SK-N-SH (cell line): Measurements from ENCODE around the gene TBX19. TPM values are rescaled to one million over a fixed set of nuclear protein-coding genes. Genes with fewer than 3 reads are reported as not detected.

Experiments
- CTCF ChIA-PET: fragments of 300-600, 350-600 bp; formaldehyde crosslinking; extraction: SDS; loops from one replicate; lab custom pipeline; 2021; lab: Yijun Ruan, JAX
- POLR2A ChIA-PET: fragments of 350-600 bp; sonication (Branson Sonifier 250); formaldehyde crosslinking; extraction: SDS; loops from one replicate; lab custom pipeline; 2020; ENCODE audit warnings: antibody characterized with exemption, inconsistent platforms; lab: Yijun Ruan, JAX
- DNase-seq: peaks from one replicate; pipeline ENCODE4 v3.0.0; 2012
- H2AFZ ChIP-seq: fragments of 200-600 bp; sonication (generic); 2 replicates; pipeline ENCODE4 v1.8.1; 2016; ENCODE audit warnings: antibody characterized with exemption, mild to moderate bottlenecking, low read depth
- H3F3A ChIP-seq: fragments of 200-600 bp; sonication (generic); replicated peaks from 2 replicates; pipeline ENCODE3; 2016; ENCODE audit warnings: antibody characterized with exemption, mild to moderate bottlenecking; ENCODE audit not compliant: insufficient read depth
- H3K27ac ChIP-seq, 2 experiments: fragments of 200-500 bp in 1 of 2; fragments of 200-600 bp in 1 of 2; sonication (Bioruptor generic) in 1 of 2; sonication (generic), shearing (Covaris generic) in 1 of 2; 2 replicates each; pipeline versions ENCODE4 v1.5.1 to v1.6.1; 2014 to 2016; ENCODE audit warnings: low read depth in 2 of 2, inconsistent platforms in 1 of 2, low read length in 1 of 2, mild to moderate bottlenecking in 1 of 2, mixed read lengths in 1 of 2
- H3K27me3 ChIP-seq: fragments of 200-600 bp; sonication (generic), shearing (Covaris generic); 2 replicates; pipeline ENCODE4 v1.6.1; 2016; ENCODE audit warnings: mixed run types; ENCODE audit not compliant: insufficient read depth
- H3K36me3 ChIP-seq, 2 experiments: fragments of 200-500 bp in 1 of 2; fragments of 200-600 bp in 1 of 2; sonication (Bioruptor generic) in 1 of 2; sonication (generic) in 1 of 2; replicated peaks in 1 of 2; 2 replicates each; pipeline versions ENCODE3 to v1.5.1; 2014 to 2016; ENCODE audit warnings: low read length in 1 of 2, mild to moderate bottlenecking in 1 of 2; ENCODE audit not compliant: insufficient read depth in 2 of 2, control insufficient read depth in 1 of 2
- H3K4me1 ChIP-seq, 2 experiments: fragments of 200-500 bp in 1 of 2; fragments of 200-600 bp in 1 of 2; sonication (Bioruptor generic) in 1 of 2; sonication (generic), shearing (Covaris generic) in 1 of 2; 2 replicates each; pipeline versions ENCODE4 v1.5.1 to v1.6.1; 2014 to 2016; ENCODE audit warnings: low read depth in 1 of 2, low read length in 1 of 2, mixed run types in 1 of 2; ENCODE audit not compliant: insufficient read depth in 2 of 2, control insufficient read depth in 1 of 2
- H3K4me2 ChIP-seq: fragments of 200-600 bp; sonication (generic), shearing (Covaris generic); 2 replicates; pipeline ENCODE4 v1.6.1; 2017; ENCODE audit warnings: mixed run types
- H3K4me3 ChIP-seq, 2 experiments: fragments of 200-500 bp in 1 of 2; fragments of 200-600 bp in 1 of 2; sonication (Bioruptor generic) in 1 of 2; sonication (generic), shearing (Covaris generic) in 1 of 2; 2 replicates each; pipeline versions ENCODE4 v1.5.1 to v1.8.1; 2014 to 2016; ENCODE audit warnings: low read depth in 2 of 2, inconsistent platforms in 1 of 2, low read length in 1 of 2, mild to moderate bottlenecking in 1 of 2, mixed read lengths in 1 of 2, moderate library complexity in 1 of 2
- H3K79me2 ChIP-seq: fragments of 200-600 bp; sonication (generic); 2 replicates; pipeline ENCODE4 v1.8.1; 2017; ENCODE audit warnings: mild to moderate bottlenecking; ENCODE audit not compliant: insufficient read depth
- H3K9ac ChIP-seq: fragments of 200-600 bp; sonication (generic); 2 replicates; pipeline ENCODE4 v1.6.1; 2017; ENCODE audit warnings: mixed run types
- H3K9me2 ChIP-seq: fragments of 200-600 bp; sonication (generic); 2 replicates; pipeline ENCODE4 v1.6.1; 2017; ENCODE audit warnings: mixed run types
- H3K9me3 ChIP-seq: fragments of 200-600 bp; sonication (generic); 2 replicates; pipeline ENCODE4 v1.6.1; 2017; ENCODE audit warnings: mixed run types, mild to moderate bottlenecking, moderate library complexity
- H4K20me1 ChIP-seq: fragments of 200-600 bp; sonication (generic); 2 replicates; pipeline ENCODE4 v1.6.1; 2017; ENCODE audit warnings: mild to moderate bottlenecking, mixed run types; ENCODE audit not compliant: insufficient read depth
- EP300 ChIP-seq, 2 experiments: IDR thresholded peaks; 2 replicates each; pipeline versions ENCODE4 v1.4.0 to v1.6.1; 2012; ENCODE audit warnings: borderline replicate concordance in 1 of 2, low read depth in 1 of 2, low read length in 1 of 2
- EZH2phosphoT487 ChIP-seq: fragments of 200-600 bp; sonication (generic); IDR thresholded peaks from 2 replicates; pipeline ENCODE4 v1.6.1; 2017; ENCODE audit warnings: low read depth, mixed run types, mild to moderate bottlenecking, antibody characterized with exemption, moderate library complexity, borderline replicate concordance
- FOSL2 ChIP-seq: IDR thresholded peaks from 2 replicates; pipeline ENCODE4 v1.4.0; 2012; ENCODE audit warnings: low read depth, mild to moderate bottlenecking, moderate library complexity, borderline replicate concordance
- FOXM1 ChIP-seq: IDR thresholded peaks from 2 replicates; pipeline ENCODE4 v1.4.0; 2012; ENCODE audit warnings: low read depth, mild to moderate bottlenecking
- IRF3 ChIP-seq: fragments of 150-350 bp; IDR thresholded peaks from 2 replicates; pipeline ENCODE4 v1.6.1; 2016; ENCODE audit warnings: mild to moderate bottlenecking, low read depth, low read length
- MAX ChIP-seq: IDR thresholded peaks from 2 replicates; pipeline ENCODE4 v1.4.0; 2012; ENCODE audit warnings: low read depth
- NFIC ChIP-seq: IDR thresholded peaks from 2 replicates; pipeline ENCODE4 v1.4.0; 2012; ENCODE audit warnings: borderline replicate concordance
- NRF1 ChIP-seq: IDR thresholded peaks from 2 replicates; pipeline ENCODE4 v1.6.1; 2012; ENCODE audit warnings: low read depth, mild to moderate bottlenecking, low read length
- RAD21 ChIP-seq: IDR thresholded peaks from 2 replicates; pipeline ENCODE4 v1.6.1; 2012; ENCODE audit warnings: mild to moderate bottlenecking, low read length
- RCOR1 ChIP-seq: fragments of 150-350 bp; IDR thresholded peaks from 2 replicates; pipeline ENCODE4 v1.6.1; 2017; ENCODE audit warnings: antibody characterized with exemption, low read length
- RFX5 ChIP-seq: IDR thresholded peaks from 2 replicates; pipeline ENCODE4 v1.6.1; 2012; ENCODE audit warnings: mild to moderate bottlenecking, improper control_type of control experiment, low read length
- RXRA ChIP-seq: IDR thresholded peaks from 2 replicates; pipeline ENCODE4 v1.4.0; 2012; ENCODE audit warnings: low read depth, mild to moderate bottlenecking, borderline replicate concordance
- SIN3A ChIP-seq: IDR thresholded peaks from 2 replicates; pipeline ENCODE4 v1.6.1; 2012; ENCODE audit warnings: low read depth, mild to moderate bottlenecking, low read length, moderate library complexity, borderline replicate concordance
- TAF1 ChIP-seq: IDR thresholded peaks from 2 replicates; pipeline ENCODE4 v1.6.1; 2012; ENCODE audit warnings: low read depth, mild to moderate bottlenecking, low read length, moderate library complexity, borderline replicate concordance
- USF1 ChIP-seq: IDR thresholded peaks from 2 replicates; pipeline ENCODE4 v1.4.0; 2012; ENCODE audit warnings: low read depth, borderline replicate concordance
- USF2 ChIP-seq: fragments of 150-350 bp; IDR thresholded peaks from 2 replicates; pipeline ENCODE4 v1.6.1; 2017; ENCODE audit warnings: antibody characterized with exemption, low read length, low read depth, borderline replicate concordance
- ZBTB33 ChIP-seq: IDR thresholded peaks from 2 replicates; pipeline ENCODE4 v1.4.0; 2012; ENCODE audit warnings: low read depth, borderline replicate concordance
- whole genome bisulfite sequencing: methylation state at CpG from one replicate; pipeline ENCODE4 v1.1.6; 2017; ENCODE audit warnings: low lambda C conversion rate; 5-methylcytosine and 5-hydroxymethylcytosine counted together
- polyA plus RNA-seq, 3 experiments: library from polyadenylated mRNA; depleted of rRNA; stranded (reverse); fragments of >200 nt; gene quantifications; 2 replicates each; pipeline ENCODE4 v1.2.3, GENCODE V29; 2012
- TF ChIP-seq, protein P1 (sequence below): IDR thresholded peaks from 2 replicates; pipeline ENCODE4; 2012

TBX19 gene
- polyA plus RNA-seq, 1 of the 3 experiments (the other 2 are of a cell fraction): 2.7 TPM

- no peak for TF ChIP-seq IRF3
- no peak for TF ChIP-seq RAD21
- no peak for TF ChIP-seq EP300 (IDR thresholded peaks at IDR 0.05; ENCODE audit: borderline replicate concordance in 1 of 2, low read depth in 1 of 2, low read length in 1 of 2)
- TF ChIP-seq RXRA: no peak
These were observed 35.6 kb upstream of the TBX19 start (continued) for GRCh38 chr1:168245042-168245441.

DNA sequence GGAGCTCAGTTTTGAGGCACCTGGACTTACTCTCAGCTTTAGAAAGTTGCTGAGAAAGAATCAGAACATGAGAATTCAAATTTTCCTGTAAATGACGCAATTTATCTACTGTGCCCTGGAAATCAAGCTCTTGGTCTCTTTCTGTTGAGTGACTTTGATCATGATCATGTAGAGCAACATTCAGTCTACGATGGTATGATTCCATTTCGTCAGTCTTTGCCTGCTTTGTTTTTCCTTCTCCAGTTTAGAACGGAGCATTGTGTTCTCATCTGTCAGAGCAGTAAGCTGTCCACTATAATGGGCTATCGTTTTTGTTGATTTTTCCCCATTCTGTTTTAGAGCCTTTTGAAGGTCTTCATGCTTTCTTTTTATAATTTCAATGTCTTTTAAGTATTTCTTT is 34.2 kb upstream of the TBX19 start:
- peaks cover 6% of the 10 kb centered on the region for H3F3A ChIP-seq
- TF ChIP-seq MAX (no peak), NFIC (no peak), SIN3A (no peak), EZH2phosphoT487 (no peak)
- H3K4me3 ChIP-seq: no peak overlapping the region
- ChIA-PET CTCF (interaction anchor here (2.0 kb wide), 1 partner anchor 11 kb away, joined by 6 read pairs; no protein-coding TSS in a partner anchor), POLR2A (no interaction called here)
- H3K4me2 ChIP-seq: no peak overlapping the region
- no peak overlapping the region for H3K9ac ChIP-seq
- H3K36me3 ChIP-seq: peaks cover 34 to 69% of the 10 kb centered on the region in 2 experiments
- no peaks in the 10 kb centered on the region for H3K9me2 ChIP-seq
- no peaks in the 10 kb centered on the region for H4K20me1 ChIP-seq
- WGBS: 95% methylated on average over 5 of the region's 5 CpGs
- peaks cover 0 to 19% of the 10 kb centered on the region in 2 experiments; a peak in 1 of 4 replicates for H3K4me1 ChIP-seq
- H3K9me3 ChIP-seq: no peaks in the 10 kb centered on the region
- H3K27ac ChIP-seq: no peak overlapping the region
- H3K79me2 ChIP-seq: peaks cover 49% of the 10 kb centered on the region
- no peak overlapping the region for H2AFZ ChIP-seq
- DNase-seq: no peak
- no peaks in the 10 kb centered on the region for H3K27me3 ChIP-seq

DNA sequence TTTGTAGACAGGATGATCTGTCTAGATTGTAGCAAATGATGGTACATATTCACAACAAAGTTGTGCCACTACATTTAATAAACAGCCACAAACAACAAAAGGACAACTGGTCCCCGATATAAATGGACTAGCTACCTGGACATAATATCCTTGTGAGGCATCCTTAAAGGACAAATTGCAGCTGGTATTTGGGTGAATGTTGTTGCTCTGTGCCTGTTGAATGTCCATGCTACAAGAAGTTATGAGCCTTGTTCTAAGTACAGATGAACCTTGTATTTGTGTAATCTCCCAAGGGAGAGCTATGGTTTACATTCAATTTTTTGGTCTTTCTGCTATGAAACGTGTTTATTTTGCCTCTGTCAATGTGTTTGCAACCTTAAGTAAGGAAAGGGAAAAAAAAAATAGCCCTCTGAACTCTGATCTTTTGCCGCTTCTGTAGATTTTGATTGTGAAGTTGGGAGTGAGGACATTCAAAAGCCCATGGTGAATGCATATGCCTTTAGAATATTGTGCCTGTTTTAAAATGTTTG is 28.4 kb upstream of the TBX19 start:
- 90% methylated on average over 3 of the region's 3 CpGs for WGBS
- H3K79me2 ChIP-seq: peaks cover 76% of the 10 kb centered on the region
- no peak for DNase-seq
- no peak overlapping the region for H3K27ac ChIP-seq
- H3K27me3 ChIP-seq: no peaks in the 10 kb centered on the region
- H3K4me1 ChIP-seq: peaks cover 0 to 9% of the 10 kb centered on the region in 2 experiments; a peak in 1 of 4 replicates
- ChIA-PET POLR2A (no interaction called here), CTCF (interaction anchor here (1.4 to 2.1 kb wide), 3 partner anchors 12 to 90 kb away, joined by 3 to 10 read pairs (median 3); no protein-coding TSS in a partner anchor)
- no peaks in the 10 kb centered on the region for H3K9me2 ChIP-seq
- H3F3A ChIP-seq: peaks cover 5% of the 10 kb centered on the region
- H2AFZ ChIP-seq: no peak overlapping the region
- H3K9ac ChIP-seq: no peak overlapping the region
- no peak overlapping the region for H3K4me3 ChIP-seq
- H3K9me3 ChIP-seq: 0 out of 2 replicates have a peak, but pooled peaks cover 16% of the 10 kb centered on the region
- no peaks in the 10 kb centered on the region for H4K20me1 ChIP-seq
- peaks cover 40% of the 10 kb centered on the region in 2 experiments for H3K36me3 ChIP-seq
- no peak overlapping the region for H3K4me2 ChIP-seq
- no peak for TF ChIP-seq RAD21
- no peak for TF ChIP-seq FOXM1
- no peak for TF ChIP-seq ZBTB33
- no peak for TF ChIP-seq MAX
- TF ChIP-seq SIN3A: no peak
- TF ChIP-seq TAF1: no peak
- TF ChIP-seq NFIC: no peak
- no peak for TF ChIP-seq USF1
- no peak for TF ChIP-seq EZH2phosphoT487
- no peak for TF ChIP-seq RCOR1
- TF ChIP-seq NRF1: no peak
- TF ChIP-seq RFX5: no peak
- TF ChIP-seq, protein P1, sequence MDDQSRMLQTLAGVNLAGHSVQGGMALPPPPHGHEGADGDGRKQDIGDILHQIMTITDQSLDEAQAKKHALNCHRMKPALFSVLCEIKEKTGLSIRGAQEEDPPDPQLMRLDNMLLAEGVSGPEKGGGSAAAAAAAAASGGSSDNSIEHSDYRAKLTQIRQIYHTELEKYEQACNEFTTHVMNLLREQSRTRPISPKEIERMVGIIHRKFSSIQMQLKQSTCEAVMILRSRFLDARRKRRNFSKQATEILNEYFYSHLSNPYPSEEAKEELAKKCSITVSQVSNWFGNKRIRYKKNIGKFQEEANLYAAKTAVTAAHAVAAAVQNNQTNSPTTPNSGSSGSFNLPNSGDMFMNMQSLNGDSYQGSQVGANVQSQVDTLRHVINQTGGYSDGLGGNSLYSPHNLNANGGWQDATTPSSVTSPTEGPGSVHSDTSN: no peak
- no peak for TF ChIP-seq USF2
- no peak for TF ChIP-seq FOSL2
